Heart right ventricle (tissue), 16 donors: ENCODE measurements around the gene C12orf76. TPM values are rescaled to one million over a fixed set of nuclear protein-coding genes. Genes with fewer than 3 reads are reported as not detected.

Experiments used
- ATAC-seq, 8 donors: fragments of 200-7000 bp; cut with Tn5 transposase; one replicate each; pipeline ENCODE4 v1.9.1; 2020; ENCODE audit warnings: mild to moderate bottlenecking in 8 of 8, moderate library complexity in 8 of 8, moderate number of reproducible peaks in 1 of 8
- DNase-seq, 2 donors: peaks; one replicate each; pipeline ENCODE4 v3.0.0-alpha.2; 2020
- H3K27ac ChIP-seq, 10 donors: fragments of 200-600 bp; sonication (generic) in 2 of 10; one replicate each; pipeline versions ENCODE4 v1.5.0 to v1.8.0; 2020 to 2022; ENCODE audit warnings: mild to moderate bottlenecking in 3 of 10
- H3K27me3 ChIP-seq, 7 donors: fragments of 200-600 bp; one replicate each; pipeline ENCODE4 v1.8.0; 2021 to 2022; ENCODE audit warnings: mild to moderate bottlenecking in 2 of 7
- H3K36me3 ChIP-seq, 9 donors: fragments of 200-600 bp; sonication (generic) in 1 of 9; one replicate each; pipeline versions ENCODE4 v1.5.0 to v1.8.0; 2020 to 2022; ENCODE audit warnings: mild to moderate bottlenecking in 2 of 9
- H3K4me1 ChIP-seq, 9 donors: fragments of 200-600 bp; sonication (generic) in 1 of 9; one replicate each; pipeline versions ENCODE4 v1.5.0 to v1.8.0; 2020 to 2022; ENCODE audit warnings: mild to moderate bottlenecking in 4 of 9
- H3K4me3 ChIP-seq, 10 donors: fragments of 200-600 bp; sonication (generic) in 2 of 10; one replicate each; pipeline versions ENCODE4 v1.5.0 to v1.8.0; 2020 to 2022; ENCODE audit warnings: mild to moderate bottlenecking in 7 of 10, moderate library complexity in 2 of 10
- H3K9me3 ChIP-seq, 11 donors: fragments of 200-600 bp in 10 of 11; sonication (generic) in 2 of 11; one replicate each; pipeline versions ENCODE4 v1.5.0 to v1.8.0; 2013 to 2022; ENCODE audit warnings: mild to moderate bottlenecking in 2 of 11, control low read depth in 1 of 11, moderate library complexity in 1 of 11
- WGBS, 2 donors: extraction: QIAGEN DNeasy Blood & Tissue Kit; methylation state at CpG; one replicate each; pipeline ENCODE4 v1.1.7; 2013; ENCODE audit warnings: inconsistent platforms in 1 of 2; 5-methylcytosine and 5-hydroxymethylcytosine counted together
- intact Hi-C, 10 donors: fragments of 100-400 bp; cut with DNase I; formaldehyde crosslinking; loops; one replicate each; pipeline versions ENCODE4 v1.11.1 to v1.14.2; 2022
- polyA plus RNA-seq, 2 donors: library from polyadenylated mRNA; stranded (reverse); fragments of 200-250 nt; gene quantifications; one replicate each; pipeline ENCODE4 v1.2.3, GENCODE V29; 2013
- total RNA-seq, 10 donors: library from RNA; stranded (reverse); fragmentation: NEBNext Ultra II Directional in 3 of 10; extraction: Animal tissue kit (Norgen Biotek cat#: 25700) in 3 of 10; gene quantifications; one replicate each; pipeline versions ENCODE4 v1.2.1 to v1.2.4, GENCODE V29; 2021 to 2023
- TF ChIP-seq, protein P1 (sequence below), 9 donors: fragments of 200-600 bp; sonication (generic) in 2 of 9; IDR thresholded peaks; one replicate each; pipeline versions ENCODE4 v1.5.0 to v1.8.0; 2021 to 2022; ENCODE audit warnings: antibody characterized with exemption in 9 of 9, mild to moderate bottlenecking in 5 of 9, moderate library complexity in 1 of 9
- donor health status: Arrhythmogenic right ventricular cardiomyopathy.
- donor health status: ischemic (EF 13 %, LVEDD 7.1; RV severe dilation, severe dysfunction).
- donor health status: healthy with polysubstance abuse.
- donor health status: DM: no; HTN: yes; CAD: no.
- donor health status: DM: no; HTN: no; CAD: no.
- donor health status: ischemic (EF 25% LVEDD 6.9; RV normal size, moderate dysfunction).
- donor health status: ischemic (EF 25% LVEDD 5.7; RV mildly dilated, moderate dysfunction).
- donor health status: healthy.
- donor health status: DM: yes; HTN: yes; CAD: no.
- donor health status: Ischemic cardiomyopathy.
- donor health status: ischemic (EF 35%, LVEDD 5.7; RV mildly dilated, moderate dysfunction).
- donor health status: nonischemic (EF 11% LVEDD 7.7; RV severe dilation, severe dysfunction).
- donor health status: DM: yes; HTN: yes; CAD: no.
- donor health status: PGD.
- donor health status: ischemic (EF 29% LVEDD 5.4; RV normal size, mild dysfunction).
- donor health status: nonischemic (EF 23%, LVEDD 6.1; RV moderate dilation, normal function).

Gene C12orf76
- total and polyA plus RNA-seq, 12 donors = 3.7 to 8.3 (median 5.7) TPM

GRCh38 chr12:110001596-110001995 lies 46.7 kb downstream of the C12orf76 start:
- Histone ChIP-seq H3K4me3 (no peak overlapping the region), H3K36me3 (peaks cover 0 to 15% (median 0%) of the 10 kb centered on the region in 9 donors), H3K27me3 (no peaks in the 10 kb centered on the region), H3K9me3 (peaks cover 0 to 7% (median 0%) of the 10 kb centered on the region in 11 donors), H3K4me1 (peaks cover 0 to 51% (median 25%) of the 10 kb centered on the region in 9 donors), H3K27ac (no peak overlapping the region)
- 81 to 86% methylated on average over 4 of the region's 4 CpGs for WGBS, 2 donors
- TF ChIP-seq, protein P1, sequence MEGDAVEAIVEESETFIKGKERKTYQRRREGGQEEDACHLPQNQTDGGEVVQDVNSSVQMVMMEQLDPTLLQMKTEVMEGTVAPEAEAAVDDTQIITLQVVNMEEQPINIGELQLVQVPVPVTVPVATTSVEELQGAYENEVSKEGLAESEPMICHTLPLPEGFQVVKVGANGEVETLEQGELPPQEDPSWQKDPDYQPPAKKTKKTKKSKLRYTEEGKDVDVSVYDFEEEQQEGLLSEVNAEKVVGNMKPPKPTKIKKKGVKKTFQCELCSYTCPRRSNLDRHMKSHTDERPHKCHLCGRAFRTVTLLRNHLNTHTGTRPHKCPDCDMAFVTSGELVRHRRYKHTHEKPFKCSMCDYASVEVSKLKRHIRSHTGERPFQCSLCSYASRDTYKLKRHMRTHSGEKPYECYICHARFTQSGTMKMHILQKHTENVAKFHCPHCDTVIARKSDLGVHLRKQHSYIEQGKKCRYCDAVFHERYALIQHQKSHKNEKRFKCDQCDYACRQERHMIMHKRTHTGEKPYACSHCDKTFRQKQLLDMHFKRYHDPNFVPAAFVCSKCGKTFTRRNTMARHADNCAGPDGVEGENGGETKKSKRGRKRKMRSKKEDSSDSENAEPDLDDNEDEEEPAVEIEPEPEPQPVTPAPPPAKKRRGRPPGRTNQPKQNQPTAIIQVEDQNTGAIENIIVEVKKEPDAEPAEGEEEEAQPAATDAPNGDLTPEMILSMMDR (IDR thresholded peaks at IDR 0.05) = no peak
- DNase-seq = no peak
- ATAC-seq = no peak
- intact Hi-C loops = no loop called here

DNA sequence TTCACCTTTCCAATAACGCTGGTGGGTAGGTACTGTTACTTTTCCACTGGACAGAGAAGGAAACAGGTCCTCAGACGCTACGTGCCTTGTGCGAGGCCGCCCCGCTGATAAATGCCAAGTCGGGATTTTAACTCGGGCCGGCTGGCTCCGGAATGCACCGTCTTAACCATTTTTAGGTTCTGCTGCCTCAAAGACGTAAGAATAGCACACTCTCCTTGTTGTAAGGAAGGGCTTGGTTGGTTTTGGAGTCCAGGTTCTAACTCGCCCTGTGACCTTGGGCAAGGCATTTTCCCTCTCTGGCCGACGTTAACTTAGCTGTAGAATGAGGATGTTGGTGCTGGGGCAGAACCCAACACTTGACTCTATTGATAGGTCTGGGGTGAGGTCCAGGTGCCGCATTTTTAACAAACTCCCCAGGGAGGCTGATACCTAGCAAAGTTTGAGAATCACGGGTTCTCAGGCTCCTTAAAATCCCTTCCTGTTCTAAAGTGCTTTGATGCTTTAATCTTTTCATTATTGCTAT lies 48.3 kb downstream of the C12orf76 start:
- ATAC-seq (no peak), DNase-seq (no peak)
- WGBS, 2 donors = 2 to 3% methylated on average over 17 of the region's 17 CpGs
- Histone ChIP-seq H3K9me3 (no peaks in the 10 kb centered on the region), H3K36me3 (peaks cover 0 to 15% (median 0%) of the 10 kb centered on the region in 9 donors), H3K27me3 (no peaks in the 10 kb centered on the region), H3K4me1 (peaks cover 0 to 59% (median 30%) of the 10 kb centered on the region in 9 donors), H3K27ac (peak overlapping the region in 9 of 10 donors; percentile 73 to 97 (median 87)), H3K4me3 (peak overlapping the region; percentile 76 to 98 (median 92))
- intact Hi-C loops = loop anchor here in 1 of 10 donors (10.0 kb wide), 1 partner anchor 55 kb away; no protein-coding TSS in a partner anchor
- TF ChIP-seq, protein P1 (IDR thresholded peaks at IDR 0.05) = no peak

DNA sequence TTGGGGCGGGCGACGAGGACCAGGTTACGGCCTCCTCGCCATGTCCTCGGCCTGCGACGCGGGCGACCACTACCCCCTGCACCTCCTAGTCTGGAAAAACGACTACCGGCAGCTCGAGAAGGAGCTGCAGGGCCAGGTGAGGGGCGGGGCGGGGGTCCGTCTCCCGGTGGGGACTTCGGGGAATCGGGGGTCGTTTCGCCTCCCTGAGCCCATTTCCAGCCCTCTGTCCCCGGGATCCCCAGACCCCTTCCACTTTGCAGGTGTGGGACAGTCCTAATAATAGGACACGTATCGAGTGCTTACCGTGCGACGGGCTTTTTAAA lies 48.7 kb downstream of the C12orf76 start:
- Histone ChIP-seq H3K9me3 (no peaks in the 10 kb centered on the region), H3K36me3 (peaks cover 0 to 14% (median 0%) of the 10 kb centered on the region in 9 donors), H3K27ac (peak overlapping the region in 9 of 10 donors; percentile 73 to 97 (median 87)), H3K4me1 (peaks cover 0 to 63% (median 35%) of the 10 kb centered on the region in 9 donors), H3K27me3 (no peaks in the 10 kb centered on the region), H3K4me3 (peak overlapping the region; percentile 76 to 98 (median 92))
- TF ChIP-seq, protein P1 (IDR thresholded peaks at IDR 0.05) = no peak
- ATAC-seq (no peak), DNase-seq (no peak)
- intact Hi-C loops = loop anchor here in 1 of 10 donors (10.0 kb wide), 1 partner anchor 55 kb away; no protein-coding TSS in a partner anchor
- 0 to 1% methylated on average over 22 to 27 of the region's 27 CpGs for WGBS, 2 donors

DNA sequence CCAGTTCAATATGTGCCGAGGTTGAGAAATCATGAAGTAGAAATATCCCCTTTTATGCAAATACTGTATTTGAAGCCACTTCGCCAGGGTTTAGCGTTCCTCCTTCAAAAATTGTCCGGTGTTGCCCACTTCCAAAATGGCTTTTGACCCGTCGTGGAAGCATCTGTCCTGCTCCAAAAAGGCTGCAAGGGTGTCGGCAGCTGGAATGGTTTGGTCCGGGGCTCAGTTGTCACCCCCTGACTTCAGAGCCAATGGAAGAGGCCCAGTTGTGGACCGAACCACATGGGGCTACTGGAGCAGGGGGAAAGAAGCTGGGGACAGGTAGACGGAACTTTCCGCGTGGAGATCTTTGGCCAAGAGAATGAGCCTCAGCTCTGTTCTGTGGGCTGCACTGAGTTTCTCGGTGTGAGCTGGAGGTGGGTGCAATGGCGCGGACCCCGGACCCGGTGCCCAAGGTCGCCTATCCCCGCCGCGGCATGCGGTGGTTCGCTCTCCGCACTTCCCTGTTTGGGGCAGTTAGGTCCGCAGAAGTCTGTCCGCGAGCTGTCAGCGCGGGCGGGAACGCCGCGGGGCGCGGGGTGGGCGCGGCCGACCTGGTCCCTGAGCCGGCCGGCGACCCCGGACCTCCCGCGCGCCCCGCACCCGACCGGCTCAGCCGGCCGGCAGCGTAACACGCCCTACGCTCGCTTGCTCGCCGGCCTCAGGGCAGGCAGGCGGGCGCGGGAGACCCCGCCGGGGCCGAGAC lies 49.2 kb downstream of the C12orf76 start, which contains the start of gene ANKRD13A:
ANKRD13A (plus strand) TSS at position 527 of the 745 bp plus-strand sequence. CDS start 259 bp downstream, outside the sequence.
- intact Hi-C loops = loop anchor here in 1 of 10 donors (10.0 kb wide), 1 partner anchor 54 kb away; no protein-coding TSS in a partner anchor
- H3K4me1 ChIP-seq = peaks cover 0 to 69% (median 40%) of the 10 kb centered on the region in 9 donors
- WGBS, 2 donors = 1% methylated on average over 46 to 62 of the region's 62 CpGs
- DNase-seq = peak; percentile 85 to 95
- H3K9me3 ChIP-seq = no peaks in the 10 kb centered on the region
- no peaks in the 10 kb centered on the region for H3K27me3 ChIP-seq
- TF ChIP-seq, protein P1 (IDR thresholded peaks at IDR 0.05) = no peak
- peak within 1 kb of the TSS; percentile 76 to 98 (median 92) for H3K4me3 ChIP-seq
- peaks cover 0 to 11% (median 0%) of the 10 kb centered on the region in 9 donors for H3K36me3 ChIP-seq
- ATAC-seq = peak; percentile 86 to 95 (median 90)
- peak within 1 kb of the TSS; percentile 36 to 97 (median 86) for H3K27ac ChIP-seq
